HG03280 (cell line): ENCODE data around the gene GIPC3.
"Not testable (repeated sequence)": the region's sequence is repeated elsewhere in the genome, so short reads cannot be mapped to it uniquely, and the experiment has no call there.

Experiments used
- ATAC-seq: cut with Tn5 transposase; IDR thresholded peaks from one replicate; pipeline ENCODE4 v1.9.1; 2021; ENCODE audit warnings: mild to moderate bottlenecking, moderate library complexity; ENCODE audit not compliant: unreplicated experiment

The GIPC3 gene

GRCh38 chr19:3550947-3551791 is 34.1 kb upstream of the GIPC3 start:
- no peak for ATAC-seq

GRCh38 chr19:3551792-3552095 is 33.5 kb upstream of the GIPC3 start:
- ATAC-seq: no peak

GRCh38 chr19:3554254-3555083 is 30.8 kb upstream of the GIPC3 start:
- ATAC-seq: no peak

- ATAC-seq: no peak
Measured at GRCh38 chr19:3555653-3556422, 29.4 kb upstream of the GIPC3 start.

- ATAC-seq: no peak
Measured at GRCh38 chr19:3556423-3556977, 28.8 kb upstream of the GIPC3 start.

GRCh38 chr19:3556978-3557460 is 28.3 kb upstream of the GIPC3 start:
- ATAC-seq: peak; percentile 22

- ATAC-seq: peak; percentile 89
Measured at GRCh38 chr19:3557461-3558248, 27.6 kb upstream of the GIPC3 start, which contains the start of gene MFSD12. Gene MFSD12 (minus strand): TSS chr19:3557586. CDS start chr19:3557403, 183 bp downstream.

- ATAC-seq: no peak
Measured at GRCh38 chr19:3563709-3564524, 21.4 kb upstream of the GIPC3 start.

GRCh38 chr19:3565139-3565538 is 20.1 kb upstream of the GIPC3 start:
- no peak for ATAC-seq

- not testable (repeated sequence) for ATAC-seq
Measured at GRCh38 chr19:3570042-3570441, 15.2 kb upstream of the GIPC3 start.

- no peak for ATAC-seq
Measured at GRCh38 chr19:3570606-3571011, 14.7 kb upstream of the GIPC3 start.

- peak; percentile 91 for ATAC-seq
Measured at GRCh38 chr19:3572132-3572854, 13.0 kb upstream of the GIPC3 start.

GRCh38 chr19:3572855-3573161 is 12.5 kb upstream of the GIPC3 start, which contains the start of gene HMG20B:
Gene HMG20B (plus strand): TSS chr19:3572944. CDS start chr19:3573310, 366 bp downstream.
- no peak for ATAC-seq

GRCh38 chr19:3573162-3573857 is 12.0 kb upstream of the GIPC3 start:
- peak; percentile 16 for ATAC-seq

- ATAC-seq: peak; percentile 32
Measured at GRCh38 chr19:3573858-3574637, 11.2 kb upstream of the GIPC3 start.

GRCh38 chr19:3575260-3575741 is 10.0 kb upstream of the GIPC3 start:
- no peak for ATAC-seq
